Calu3 (cell line): ENCODE data around the gene PPP2R5D. TPM values are rescaled to one million over a fixed set of nuclear protein-coding genes. Genes with fewer than 3 reads are reported as not detected.
A peak's percentile ranks its signal among the peaks of the same experiment; 100 is the strongest.

Source experiments
- BruUV-seq: library from RNA; stranded (reverse); fragments of 400-500 nt; replicated peaks from 2 replicates; lab custom pipeline; 2021; lab: Mats Ljungman, UMichigan
- CTCF ChIA-PET: fragments of 300-600 bp; sonication (Branson Sonifier 250); formaldehyde crosslinking; loops from one replicate; lab custom pipeline; 2022; ENCODE audit warnings: antibody characterized with exemption; lab: Charles Lee
- DNase-seq: peaks from one replicate; pipeline ENCODE4 v3.0.0; 2022
- H3K27ac Mint-ChIP-seq: one replicate; pipeline ENCODE4 v1.8.0; 2022; ENCODE audit warnings: mixed read lengths; ENCODE audit not compliant: unreplicated experiment
- H3K27me3 Mint-ChIP-seq: one replicate; pipeline ENCODE4 v1.8.0; 2022; ENCODE audit warnings: mixed read lengths; ENCODE audit not compliant: unreplicated experiment
- H3K36me3 Mint-ChIP-seq: one replicate; pipeline ENCODE4 v1.8.0; 2022; ENCODE audit warnings: mild to moderate bottlenecking, moderate library complexity, mixed read lengths; ENCODE audit not compliant: insufficient read depth, unreplicated experiment
- H3K4me1 Mint-ChIP-seq: one replicate; pipeline ENCODE4 v1.8.0; 2022; ENCODE audit warnings: mild to moderate bottlenecking, low read depth, mixed read lengths; ENCODE audit not compliant: unreplicated experiment
- H3K4me3 Mint-ChIP-seq: one replicate; pipeline ENCODE4 v1.8.0; 2022; ENCODE audit warnings: mild to moderate bottlenecking, low read depth, moderate library complexity, mixed read lengths; ENCODE audit not compliant: unreplicated experiment
- H3K9me3 Mint-ChIP-seq: one replicate; pipeline ENCODE4 v1.8.0; 2022; ENCODE audit warnings: low read depth, mixed read lengths; ENCODE audit not compliant: unreplicated experiment
- intact Hi-C: fragments of 100-400 bp; cut with micrococcal nuclease; formaldehyde crosslinking; loops from one replicate; pipeline ENCODE4 v1.10.0; 2022; ENCODE audit not compliant: unreplicated experiment
- total RNA-seq: library from RNA; stranded (reverse); gene quantifications from 2 replicates; pipeline ENCODE4 v1.2.3, GENCODE V29; 2022
- TF ChIP-seq, protein P1 (sequence below): fragments of 200-600 bp; IDR thresholded peaks from one replicate; pipeline ENCODE4 v1.8.0; 2022; ENCODE audit warnings: antibody characterized with exemption; ENCODE audit not compliant: unreplicated experiment

PPP2R5D gene
- total RNA-seq, 1 experiment from 2014 or later = 55.8 TPM

DNA sequence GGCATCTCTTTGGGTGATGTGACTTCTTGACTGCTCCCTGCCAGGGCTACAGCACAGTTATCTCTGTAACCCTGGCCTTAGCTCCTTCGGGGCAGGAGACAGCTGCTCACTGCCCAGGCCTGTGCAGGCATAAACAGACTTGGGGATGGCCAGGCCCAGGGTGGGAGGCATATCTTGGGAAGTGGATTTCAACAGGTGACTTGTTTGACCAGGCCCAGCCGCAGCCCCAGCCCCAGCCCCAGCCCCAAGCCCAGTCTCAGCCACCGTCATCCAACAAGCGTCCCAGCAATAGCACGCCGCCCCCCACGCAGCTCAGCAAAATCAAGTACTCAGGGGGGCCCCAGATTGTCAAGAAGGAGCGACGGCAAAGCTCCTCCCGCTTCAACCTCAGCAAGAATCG is 21.9 kb downstream of the PPP2R5D start:
- no TSS peak for BruUV-seq
- intact Hi-C loops = no loop called here

DNA sequence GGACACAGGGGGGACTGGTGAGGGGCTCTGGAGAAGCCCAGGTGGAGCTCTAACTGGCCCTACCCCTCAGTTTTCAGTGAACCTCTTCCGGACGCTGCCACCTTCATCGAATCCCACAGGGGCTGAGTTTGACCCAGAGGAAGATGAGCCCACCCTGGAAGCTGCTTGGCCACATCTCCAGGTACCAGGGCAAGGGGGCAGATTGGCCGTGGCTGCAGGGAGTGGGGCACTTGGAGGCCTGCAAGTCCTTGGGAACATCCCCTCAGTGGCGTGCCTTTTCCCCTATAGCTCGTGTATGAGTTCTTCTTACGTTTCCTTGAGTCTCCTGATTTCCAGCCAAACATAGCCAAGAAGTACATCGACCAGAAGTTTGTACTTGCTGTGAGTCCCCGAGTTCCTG is 22.8 kb downstream of the PPP2R5D start:
- Mint-ChIP-seq H3K27me3 (no peaks in the 10 kb centered on the region), H3K27ac (no peak overlapping the region), H3K36me3 (peaks cover 23% of the 10 kb centered on the region), H3K9me3 (no peaks in the 10 kb centered on the region), H3K4me1 (peaks cover 4% of the 10 kb centered on the region), H3K4me3 (no peak overlapping the region)
- TF ChIP-seq, protein P1, sequence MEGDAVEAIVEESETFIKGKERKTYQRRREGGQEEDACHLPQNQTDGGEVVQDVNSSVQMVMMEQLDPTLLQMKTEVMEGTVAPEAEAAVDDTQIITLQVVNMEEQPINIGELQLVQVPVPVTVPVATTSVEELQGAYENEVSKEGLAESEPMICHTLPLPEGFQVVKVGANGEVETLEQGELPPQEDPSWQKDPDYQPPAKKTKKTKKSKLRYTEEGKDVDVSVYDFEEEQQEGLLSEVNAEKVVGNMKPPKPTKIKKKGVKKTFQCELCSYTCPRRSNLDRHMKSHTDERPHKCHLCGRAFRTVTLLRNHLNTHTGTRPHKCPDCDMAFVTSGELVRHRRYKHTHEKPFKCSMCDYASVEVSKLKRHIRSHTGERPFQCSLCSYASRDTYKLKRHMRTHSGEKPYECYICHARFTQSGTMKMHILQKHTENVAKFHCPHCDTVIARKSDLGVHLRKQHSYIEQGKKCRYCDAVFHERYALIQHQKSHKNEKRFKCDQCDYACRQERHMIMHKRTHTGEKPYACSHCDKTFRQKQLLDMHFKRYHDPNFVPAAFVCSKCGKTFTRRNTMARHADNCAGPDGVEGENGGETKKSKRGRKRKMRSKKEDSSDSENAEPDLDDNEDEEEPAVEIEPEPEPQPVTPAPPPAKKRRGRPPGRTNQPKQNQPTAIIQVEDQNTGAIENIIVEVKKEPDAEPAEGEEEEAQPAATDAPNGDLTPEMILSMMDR = no peak
- intact Hi-C loops = no loop called here
- CTCF ChIA-PET = interaction anchor here (1.3 kb wide), 1 partner anchor 78 kb away, joined by 4 read pairs; the partner anchor contains the start of gene CNPY3
- DNase-seq = no peak
- no TSS peak for BruUV-seq

More for the DNA sequence above, 21.9 kb downstream of the PPP2R5D start:
- Mint-ChIP-seq H3K4me1 (no peaks in the 10 kb centered on the region), H3K27ac (peak overlapping the region; percentile 12), H3K36me3 (peaks cover 16% of the 10 kb centered on the region), H3K9me3 (no peaks in the 10 kb centered on the region), H3K27me3 (no peaks in the 10 kb centered on the region), H3K4me3 (no peak overlapping the region)
- no peak for DNase-seq
- TF ChIP-seq, protein P1 = no peak
- CTCF ChIA-PET = interaction anchor here (0.7 to 1.3 kb wide), 2 partner anchors 27 to 77 kb away, joined by 4 read pairs; partner anchors contain the start of gene CNPY3

DNA sequence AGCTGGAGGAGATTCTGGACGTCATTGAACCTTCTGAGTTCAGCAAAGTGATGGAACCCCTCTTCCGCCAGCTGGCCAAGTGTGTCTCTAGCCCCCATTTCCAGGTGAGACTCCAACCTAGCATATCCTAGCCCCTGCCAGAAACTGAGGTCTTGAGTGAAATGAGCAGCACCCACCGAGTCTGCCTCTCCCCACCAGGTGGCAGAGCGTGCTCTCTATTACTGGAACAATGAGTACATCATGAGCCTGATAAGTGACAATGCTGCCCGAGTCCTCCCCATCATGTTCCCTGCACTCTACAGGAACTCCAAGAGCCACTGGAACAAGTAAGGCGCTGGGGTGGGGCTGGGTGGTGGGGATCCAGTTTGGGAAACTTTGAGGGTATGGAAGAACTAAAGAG is 24.8 kb downstream of the PPP2R5D start:
- intact Hi-C loops = loop anchor here (2.0 kb wide), 1 partner anchor 134 kb away; no protein-coding TSS in a partner anchor
- H3K27ac Mint-ChIP-seq = no peak overlapping the region
- TF ChIP-seq, protein P1 = peak; percentile 68
- peak; percentile 68 for DNase-seq
- H3K36me3 Mint-ChIP-seq = peaks cover 32% of the 10 kb centered on the region
- CTCF ChIA-PET = interaction anchor here (1.0 kb wide), 1 partner anchor 25 kb away, joined by 3 read pairs; the partner anchor contains the start of gene PPP2R5D
- BruUV-seq = no TSS peak
- no peak overlapping the region for H3K4me3 Mint-ChIP-seq
- H3K4me1 Mint-ChIP-seq = peaks cover 19% of the 10 kb centered on the region
- H3K27me3 Mint-ChIP-seq = no peaks in the 10 kb centered on the region
- H3K9me3 Mint-ChIP-seq = no peaks in the 10 kb centered on the region

- TF ChIP-seq, protein P1 = no peak
- Mint-ChIP-seq H3K4me1 (peaks cover 28% of the 10 kb centered on the region), H3K4me3 (no peak overlapping the region), H3K36me3 (peaks cover 36% of the 10 kb centered on the region), H3K9me3 (no peaks in the 10 kb centered on the region), H3K27me3 (no peaks in the 10 kb centered on the region), H3K27ac (no peak overlapping the region)
- CTCF ChIA-PET = interaction anchor here (0.6 to 1.4 kb wide), 3 partner anchors 10 to 292 kb away, joined by 3 to 6 read pairs (median 5); no protein-coding TSS in a partner anchor
- intact Hi-C loops = no loop called here
- no peak for DNase-seq
- BruUV-seq = no TSS peak
Measured at GRCh38 chr6:43011207-43011606, 26.8 kb downstream of the PPP2R5D start.
